ENCODE measurements around the gene FBP1.

Gene FBP1

GRCh38 chr9:94668928-94669729 lies 29.8 kb upstream of the FBP1 start:
- no peaks in the 10 kb centered on the region for H3K36me3 ChIP-seq (ENCODE audit: control insufficient read depth, insufficient read depth, low read length)
- peaks cover 8% of the 10 kb centered on the region for H3K4me1 ChIP-seq (ENCODE audit: control insufficient read depth, insufficient read depth, low read length)
- H3K27me3 ChIP-seq (ENCODE audit: control insufficient read depth, insufficient read depth, low read length), result no peaks in the 10 kb centered on the region
- no peak overlapping the region for H3K9ac ChIP-seq (ENCODE audit: low read length)
- no peaks in the 10 kb centered on the region for H3K9me3 ChIP-seq (ENCODE audit: control insufficient read depth, low read length)
- peak overlapping the region; percentile 7 for H3K4me3 ChIP-seq (ENCODE audit: low read length)

GRCh38 chr9:94668418-94668927 lies 29.2 kb upstream of the FBP1 start:
- Histone ChIP-seq H3K27me3 (ENCODE audit: control insufficient read depth, insufficient read depth, low read length) (no peaks in the 10 kb centered on the region), H3K9ac (ENCODE audit: low read length) (no peak overlapping the region), H3K4me1 (ENCODE audit: control insufficient read depth, insufficient read depth, low read length) (peaks cover 8% of the 10 kb centered on the region), H3K9me3 (ENCODE audit: control insufficient read depth, low read length) (no peaks in the 10 kb centered on the region), H3K36me3 (ENCODE audit: control insufficient read depth, insufficient read depth, low read length) (no peaks in the 10 kb centered on the region), H3K4me3 (ENCODE audit: low read length) (no peak overlapping the region)

- no peaks in the 10 kb centered on the region for H3K27me3 ChIP-seq (ENCODE audit: control insufficient read depth, insufficient read depth, low read length)
- no peaks in the 10 kb centered on the region for H3K9me3 ChIP-seq (ENCODE audit: control insufficient read depth, low read length)
- H3K4me3 ChIP-seq (ENCODE audit: low read length), result no peak overlapping the region
- H3K9ac ChIP-seq (ENCODE audit: low read length), result no peak overlapping the region
- no peaks in the 10 kb centered on the region for H3K36me3 ChIP-seq (ENCODE audit: control insufficient read depth, insufficient read depth, low read length)
- H3K4me1 ChIP-seq (ENCODE audit: control insufficient read depth, insufficient read depth, low read length), result peaks cover 16% of the 10 kb centered on the region
Observed at GRCh38 chr9:94666364-94667099, 27.2 kb upstream of the FBP1 start.

GRCh38 chr9:94665613-94666012 lies 26.3 kb upstream of the FBP1 start:
- no peak overlapping the region for H3K4me3 ChIP-seq (ENCODE audit: low read length)
- H3K9me3 ChIP-seq (ENCODE audit: control insufficient read depth, low read length), result no peaks in the 10 kb centered on the region
- no peak overlapping the region for H3K9ac ChIP-seq (ENCODE audit: low read length)

GRCh38 chr9:94664801-94665200 lies 25.5 kb upstream of the FBP1 start:
- Histone ChIP-seq H3K36me3 (ENCODE audit: control insufficient read depth, insufficient read depth, low read length) (no peaks in the 10 kb centered on the region), H3K9me3 (ENCODE audit: control insufficient read depth, low read length) (no peaks in the 10 kb centered on the region), H3K27me3 (ENCODE audit: control insufficient read depth, insufficient read depth, low read length) (no peaks in the 10 kb centered on the region), H3K4me1 (ENCODE audit: control insufficient read depth, insufficient read depth, low read length) (peaks cover 16% of the 10 kb centered on the region), H3K9ac (ENCODE audit: low read length) (no peak overlapping the region), H3K4me3 (ENCODE audit: low read length) (no peak overlapping the region)

More at GRCh38 chr9:94665613-94666012, 26.3 kb upstream of the FBP1 start:
- no peaks in the 10 kb centered on the region for H3K27me3 ChIP-seq (ENCODE audit: control insufficient read depth, insufficient read depth, low read length)
- no peaks in the 10 kb centered on the region for H3K36me3 ChIP-seq (ENCODE audit: control insufficient read depth, insufficient read depth, low read length)
- peaks cover 16% of the 10 kb centered on the region for H3K4me1 ChIP-seq (ENCODE audit: control insufficient read depth, insufficient read depth, low read length)

GRCh38 chr9:94663640-94664039 lies 24.3 kb upstream of the FBP1 start:
- no peak overlapping the region for H3K4me3 ChIP-seq (ENCODE audit: low read length)
- no peak overlapping the region for H3K9ac ChIP-seq (ENCODE audit: low read length)
- H3K9me3 ChIP-seq (ENCODE audit: control insufficient read depth, low read length), result no peaks in the 10 kb centered on the region
- peaks cover 16% of the 10 kb centered on the region for H3K4me1 ChIP-seq (ENCODE audit: control insufficient read depth, insufficient read depth, low read length)
- no peaks in the 10 kb centered on the region for H3K36me3 ChIP-seq (ENCODE audit: control insufficient read depth, insufficient read depth, low read length)
- no peaks in the 10 kb centered on the region for H3K27me3 ChIP-seq (ENCODE audit: control insufficient read depth, insufficient read depth, low read length)

GRCh38 chr9:94663140-94663539 lies 23.8 kb upstream of the FBP1 start:
- Histone ChIP-seq H3K4me1 (ENCODE audit: control insufficient read depth, insufficient read depth, low read length) (peaks cover 16% of the 10 kb centered on the region), H3K9me3 (ENCODE audit: control insufficient read depth, low read length) (no peaks in the 10 kb centered on the region), H3K4me3 (ENCODE audit: low read length) (no peak overlapping the region), H3K27me3 (ENCODE audit: control insufficient read depth, insufficient read depth, low read length) (no peaks in the 10 kb centered on the region), H3K36me3 (ENCODE audit: control insufficient read depth, insufficient read depth, low read length) (no peaks in the 10 kb centered on the region), H3K9ac (ENCODE audit: low read length) (no peak overlapping the region)

- no peaks in the 10 kb centered on the region for H3K36me3 ChIP-seq (ENCODE audit: control insufficient read depth, insufficient read depth, low read length)
- no peaks in the 10 kb centered on the region for H3K27me3 ChIP-seq (ENCODE audit: control insufficient read depth, insufficient read depth, low read length)
- no peak overlapping the region for H3K9ac ChIP-seq (ENCODE audit: low read length)
- H3K9me3 ChIP-seq (ENCODE audit: control insufficient read depth, low read length), result no peaks in the 10 kb centered on the region
- no peaks in the 10 kb centered on the region for H3K4me1 ChIP-seq (ENCODE audit: control insufficient read depth, insufficient read depth, low read length)
- no peak overlapping the region for H3K4me3 ChIP-seq (ENCODE audit: low read length)
Observed at GRCh38 chr9:94657021-94657725, 17.9 kb upstream of the FBP1 start.

- H3K9ac ChIP-seq (ENCODE audit: low read length), result no peak overlapping the region
- H3K4me1 ChIP-seq (ENCODE audit: control insufficient read depth, insufficient read depth, low read length), result no peaks in the 10 kb centered on the region
- no peak overlapping the region for H3K4me3 ChIP-seq (ENCODE audit: low read length)
- no peaks in the 10 kb centered on the region for H3K9me3 ChIP-seq (ENCODE audit: control insufficient read depth, low read length)
- no peaks in the 10 kb centered on the region for H3K36me3 ChIP-seq (ENCODE audit: control insufficient read depth, insufficient read depth, low read length)
- no peaks in the 10 kb centered on the region for H3K27me3 ChIP-seq (ENCODE audit: control insufficient read depth, insufficient read depth, low read length)
Observed at GRCh38 chr9:94656200-94656599, 16.9 kb upstream of the FBP1 start.

GRCh38 chr9:94655739-94656138 lies 16.4 kb upstream of the FBP1 start:
- Histone ChIP-seq H3K36me3 (ENCODE audit: control insufficient read depth, insufficient read depth, low read length) (no peaks in the 10 kb centered on the region), H3K4me1 (ENCODE audit: control insufficient read depth, insufficient read depth, low read length) (no peaks in the 10 kb centered on the region), H3K9ac (ENCODE audit: low read length) (no peak overlapping the region), H3K4me3 (ENCODE audit: low read length) (no peak overlapping the region), H3K9me3 (ENCODE audit: control insufficient read depth, low read length) (no peaks in the 10 kb centered on the region), H3K27me3 (ENCODE audit: control insufficient read depth, insufficient read depth, low read length) (no peaks in the 10 kb centered on the region)

- Histone ChIP-seq H3K4me3 (ENCODE audit: low read length) (no peak overlapping the region), H3K27me3 (ENCODE audit: control insufficient read depth, insufficient read depth, low read length) (no peaks in the 10 kb centered on the region), H3K9ac (ENCODE audit: low read length) (no peak overlapping the region), H3K9me3 (ENCODE audit: control insufficient read depth, low read length) (no peaks in the 10 kb centered on the region), H3K4me1 (ENCODE audit: control insufficient read depth, insufficient read depth, low read length) (peaks cover 11% of the 10 kb centered on the region), H3K36me3 (ENCODE audit: control insufficient read depth, insufficient read depth, low read length) (no peaks in the 10 kb centered on the region)
Observed at GRCh38 chr9:94654165-94654894, 15.0 kb upstream of the FBP1 start.

Data from mucosa of stomach (tissue), 1 donor.